Measurements from ENCODE around the gene SARS2. TPM values are rescaled to one million over a fixed set of nuclear protein-coding genes. Genes with fewer than 3 reads are reported as not detected.
"Not testable (repeated sequence)": the region's sequence is repeated elsewhere in the genome, so short reads cannot be mapped to it uniquely, and the experiment has no call there.

The SARS2 gene
- total RNA-seq, 1 donor from 2014 or later: 40.5 TPM

DNA sequence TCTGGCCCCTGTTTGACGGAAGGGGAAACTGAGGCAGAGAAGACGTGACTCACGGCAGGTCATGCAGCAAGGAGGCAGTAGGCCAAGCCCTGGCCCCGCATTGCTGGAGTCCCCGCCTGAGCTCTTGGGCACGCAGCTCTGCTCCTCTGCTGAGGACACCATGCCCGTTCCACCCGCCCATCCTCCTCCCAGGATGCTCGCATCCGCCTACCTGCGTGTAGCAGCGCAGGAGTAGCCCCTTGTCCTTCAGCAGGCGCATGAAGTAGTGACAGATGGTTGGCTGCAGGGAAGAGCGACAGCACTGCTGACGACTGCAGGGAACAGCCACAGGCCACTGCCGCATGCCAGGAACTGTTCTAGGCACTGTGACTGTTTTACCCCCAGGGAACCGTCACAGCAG lies 41.7 kb downstream of the SARS2 start:
- DNase-seq (ENCODE audit: low read depth): no peak
- Histone ChIP-seq H3K27me3 (ENCODE audit: control insufficient read depth, insufficient read depth, low read length) (no peaks in the 10 kb centered on the region), H3K4me3 (ENCODE audit: low read depth, low read length) (no peak overlapping the region), H3K36me3 (ENCODE audit: control insufficient read depth, insufficient read depth, low read length) (peaks cover 1% of the 10 kb centered on the region)
- TF ChIP-seq, protein P1, sequence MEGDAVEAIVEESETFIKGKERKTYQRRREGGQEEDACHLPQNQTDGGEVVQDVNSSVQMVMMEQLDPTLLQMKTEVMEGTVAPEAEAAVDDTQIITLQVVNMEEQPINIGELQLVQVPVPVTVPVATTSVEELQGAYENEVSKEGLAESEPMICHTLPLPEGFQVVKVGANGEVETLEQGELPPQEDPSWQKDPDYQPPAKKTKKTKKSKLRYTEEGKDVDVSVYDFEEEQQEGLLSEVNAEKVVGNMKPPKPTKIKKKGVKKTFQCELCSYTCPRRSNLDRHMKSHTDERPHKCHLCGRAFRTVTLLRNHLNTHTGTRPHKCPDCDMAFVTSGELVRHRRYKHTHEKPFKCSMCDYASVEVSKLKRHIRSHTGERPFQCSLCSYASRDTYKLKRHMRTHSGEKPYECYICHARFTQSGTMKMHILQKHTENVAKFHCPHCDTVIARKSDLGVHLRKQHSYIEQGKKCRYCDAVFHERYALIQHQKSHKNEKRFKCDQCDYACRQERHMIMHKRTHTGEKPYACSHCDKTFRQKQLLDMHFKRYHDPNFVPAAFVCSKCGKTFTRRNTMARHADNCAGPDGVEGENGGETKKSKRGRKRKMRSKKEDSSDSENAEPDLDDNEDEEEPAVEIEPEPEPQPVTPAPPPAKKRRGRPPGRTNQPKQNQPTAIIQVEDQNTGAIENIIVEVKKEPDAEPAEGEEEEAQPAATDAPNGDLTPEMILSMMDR (IDR thresholded peaks at IDR 0.05; ENCODE audit: insufficient read depth, low read length, poor library complexity, severe bottlenecking): no peak

DNA sequence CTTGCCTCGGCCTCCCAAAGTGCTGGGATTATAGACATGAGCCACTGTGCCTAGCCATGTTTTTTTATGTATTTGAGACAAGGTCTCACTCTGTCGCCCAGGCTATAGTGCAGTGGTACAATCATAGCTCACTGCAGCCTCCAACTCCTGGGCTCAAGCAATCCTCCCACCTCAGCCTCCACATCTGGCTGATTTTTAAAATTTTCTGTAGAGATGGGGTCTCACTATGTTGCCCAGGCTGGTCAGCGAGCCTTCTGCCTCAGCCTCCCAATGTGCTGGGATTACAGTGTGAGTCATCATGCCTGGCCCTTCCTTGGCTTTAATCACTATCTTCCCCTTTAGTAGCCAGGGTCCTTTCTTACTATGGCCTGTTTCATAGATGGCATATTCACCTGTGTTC lies 45.9 kb downstream of the SARS2 start:
- H3K4me3 ChIP-seq (ENCODE audit: low read depth, low read length); DNase-seq (ENCODE audit: low read depth); H3K27me3 ChIP-seq (ENCODE audit: control insufficient read depth, insufficient read depth, low read length); H3K36me3 ChIP-seq (ENCODE audit: control insufficient read depth, insufficient read depth, low read length): not testable (repeated sequence)

DNA sequence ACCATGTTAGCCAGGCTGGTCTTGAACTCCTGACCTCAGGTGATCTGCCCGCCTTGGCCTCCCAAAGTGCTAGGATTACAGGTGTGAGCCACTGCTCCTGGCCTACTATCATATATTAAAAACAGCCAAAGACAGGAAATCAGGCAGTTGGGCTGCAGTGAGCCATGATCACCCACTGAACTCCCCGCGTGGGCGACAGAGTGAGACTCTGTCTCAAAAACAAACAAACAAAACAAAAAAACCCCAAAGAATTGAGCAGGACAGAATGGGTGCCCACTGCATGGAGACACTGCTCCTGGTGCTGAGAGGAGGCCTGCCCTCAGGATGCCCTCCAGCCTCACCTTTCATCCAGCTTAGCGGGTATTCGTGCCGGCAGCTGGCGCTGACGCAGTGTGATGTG lies 47.3 kb downstream of the SARS2 start:
- Histone ChIP-seq H3K4me3 (ENCODE audit: low read depth, low read length) (no peak overlapping the region), H3K27me3 (ENCODE audit: control insufficient read depth, insufficient read depth, low read length) (no peaks in the 10 kb centered on the region), H3K36me3 (ENCODE audit: control insufficient read depth, insufficient read depth, low read length) (peaks cover 1% of the 10 kb centered on the region)
- TF ChIP-seq, protein P1 (IDR thresholded peaks at IDR 0.05; ENCODE audit: insufficient read depth, low read length, poor library complexity, severe bottlenecking): no peak
- no peak for DNase-seq (ENCODE audit: low read depth)

DNA sequence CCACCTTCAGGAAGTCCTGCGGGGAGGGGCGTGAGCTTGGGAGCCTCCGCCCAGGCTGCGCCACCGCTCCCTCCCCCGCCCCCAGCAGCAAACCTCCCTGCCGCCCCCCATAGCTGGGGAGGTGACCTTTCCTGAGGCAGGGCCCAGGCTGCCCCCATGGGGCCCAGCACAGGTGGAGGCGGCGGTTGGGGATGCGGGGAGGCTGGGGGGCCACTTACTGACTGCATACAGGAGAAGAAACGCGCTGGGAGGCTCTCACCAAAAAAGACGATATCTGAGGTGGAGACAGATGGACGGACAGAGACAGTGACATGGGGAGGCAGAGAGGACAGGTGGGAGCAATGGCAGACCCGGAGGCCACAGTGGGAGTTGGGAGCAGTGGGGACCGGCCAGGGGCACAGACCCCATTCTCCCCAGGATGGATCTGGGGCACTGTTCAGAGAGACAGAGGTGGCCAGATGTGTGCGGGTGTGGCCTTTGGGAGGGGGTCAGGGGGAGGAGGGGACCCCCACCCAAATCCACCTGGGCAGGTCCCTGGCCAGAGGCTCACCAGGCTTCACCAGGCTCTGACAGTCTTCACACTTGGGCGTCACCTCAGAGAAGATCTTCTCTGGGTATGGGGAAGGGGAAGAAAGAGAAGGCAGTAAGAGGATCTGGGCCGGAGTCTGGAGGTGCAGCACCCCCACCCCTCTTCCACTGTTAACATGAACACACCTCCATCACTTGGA lies 49.5 kb downstream of the SARS2 start:
- no peak for DNase-seq (ENCODE audit: low read depth)
- TF ChIP-seq, protein P1 (IDR thresholded peaks at IDR 0.05; ENCODE audit: insufficient read depth, low read length, poor library complexity, severe bottlenecking): no peak
- H3K36me3 ChIP-seq (ENCODE audit: control insufficient read depth, insufficient read depth, low read length): no peaks in the 10 kb centered on the region
- H3K27me3 ChIP-seq (ENCODE audit: control insufficient read depth, insufficient read depth, low read length): no peaks in the 10 kb centered on the region
- no peak overlapping the region for H3K4me3 ChIP-seq (ENCODE audit: low read depth, low read length)

DNA sequence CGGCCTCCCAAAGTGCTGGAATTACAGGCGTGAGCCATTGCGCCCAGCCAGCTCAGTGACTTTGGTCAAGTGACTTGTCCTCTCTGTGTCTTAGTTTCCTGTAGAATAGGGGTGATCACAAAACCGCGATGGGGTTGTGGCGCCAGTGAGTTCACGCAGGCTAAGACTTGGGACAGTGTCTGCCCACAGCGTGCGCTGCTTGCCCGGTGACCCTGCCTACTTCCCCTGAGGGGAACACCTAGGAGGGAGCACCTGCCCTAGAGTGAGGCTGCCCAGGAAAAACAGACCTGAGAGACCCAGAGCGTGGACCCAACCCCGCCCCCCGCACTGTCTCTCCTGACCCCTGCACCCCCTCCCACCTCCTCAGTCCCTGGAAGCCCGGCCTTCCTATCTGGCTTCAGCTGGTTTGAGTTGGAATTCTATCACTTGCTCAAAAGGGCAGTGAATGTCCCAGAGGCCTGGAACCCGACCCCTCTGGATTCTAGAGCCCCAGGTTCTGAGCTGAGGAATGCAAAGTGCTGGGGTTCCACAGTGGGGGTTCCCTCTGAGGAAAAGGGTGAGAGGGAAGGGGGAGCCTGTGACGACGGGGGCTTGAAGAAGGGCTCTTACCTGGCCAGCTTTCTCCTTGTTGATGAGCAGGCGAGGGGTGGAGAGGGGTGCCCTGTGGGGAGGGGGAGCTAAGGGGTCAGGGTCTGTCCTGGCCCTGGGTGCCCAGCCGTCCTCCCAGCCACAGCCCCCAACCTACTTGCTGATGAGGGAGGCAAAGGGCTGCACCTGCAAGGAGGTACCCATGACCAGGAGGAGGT lies 50.3 kb downstream of the SARS2 start:
- TF ChIP-seq, protein P1 (IDR thresholded peaks at IDR 0.05; ENCODE audit: insufficient read depth, low read length, poor library complexity, severe bottlenecking): no peak
- no peak for DNase-seq (ENCODE audit: low read depth)
- Histone ChIP-seq H3K36me3 (ENCODE audit: control insufficient read depth, insufficient read depth, low read length) (no peaks in the 10 kb centered on the region), H3K27me3 (ENCODE audit: control insufficient read depth, insufficient read depth, low read length) (no peaks in the 10 kb centered on the region), H3K4me3 (ENCODE audit: low read depth, low read length) (no peak overlapping the region)

DNA sequence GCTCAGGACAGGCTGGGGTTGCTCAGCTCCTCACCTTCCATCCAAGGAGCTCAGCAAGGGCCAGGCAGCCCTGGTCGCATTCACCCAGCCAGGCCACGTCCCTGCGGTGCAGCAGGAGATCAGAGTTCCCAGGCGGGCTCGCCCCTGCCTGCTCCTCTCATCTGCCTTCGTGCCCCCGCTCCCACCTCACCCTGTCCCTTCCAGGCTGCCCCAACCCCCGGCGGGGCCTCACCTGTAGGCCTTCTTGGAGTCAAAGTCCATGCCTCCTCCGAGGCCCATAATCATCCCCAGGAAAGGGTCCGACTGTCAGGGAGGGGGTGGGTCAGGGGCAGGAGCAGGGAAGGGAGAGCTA lies 51.2 kb downstream of the SARS2 start:
- TF ChIP-seq, protein P1 (IDR thresholded peaks at IDR 0.05; ENCODE audit: insufficient read depth, low read length, poor library complexity, severe bottlenecking): no peak
- no peak for DNase-seq (ENCODE audit: low read depth)
- Histone ChIP-seq H3K4me3 (ENCODE audit: low read depth, low read length) (no peak overlapping the region), H3K36me3 (ENCODE audit: control insufficient read depth, insufficient read depth, low read length) (no peaks in the 10 kb centered on the region), H3K27me3 (ENCODE audit: control insufficient read depth, insufficient read depth, low read length) (no peaks in the 10 kb centered on the region)
